Kidney (tissue), 14 donors: ENCODE results near the gene NPR2. TPM values are rescaled to one million over a fixed set of nuclear protein-coding genes. Genes with fewer than 3 reads are reported as not detected.

Experiments used
- DNase-seq, 5 donors: peaks; one replicate each; pipeline ENCODE4 v3.0.0-alpha.2; 2013 to 2020
- FAIRE-seq: peaks from 2 replicates; lab custom pipeline; 2012; peaks lifted over from hg19 to GRCh38; lab: Jason Lieb, UNC
- H3K27ac ChIP-seq, 2 donors: one replicate each; pipeline ENCODE4 v1.7.0; 2013; ENCODE audit warnings: low read depth in 2 of 2, low read length in 2 of 2, inconsistent platforms in 1 of 2
- H3K27me3 ChIP-seq: one replicate; pipeline ENCODE4 v1.7.1; 2013; ENCODE audit warnings: low read length, inconsistent platforms; ENCODE audit not compliant: control insufficient read depth, insufficient read depth
- H3K36me3 ChIP-seq, 3 donors: one replicate each; pipeline versions ENCODE4 v1.7.0 to v1.7.1; 2013; ENCODE audit warnings: low read length in 3 of 3, control low read depth in 1 of 3, inconsistent platforms in 1 of 3; ENCODE audit not compliant: insufficient read depth in 3 of 3, control insufficient read depth in 2 of 3
- H3K4me1 ChIP-seq, 3 donors: one replicate each; pipeline versions ENCODE4 v1.7.0 to v1.7.1; 2013; ENCODE audit warnings: low read length in 3 of 3, inconsistent platforms in 1 of 3, low read depth in 1 of 3; ENCODE audit not compliant: control insufficient read depth in 2 of 3, insufficient read depth in 2 of 3
- H3K4me3 ChIP-seq, 3 donors: one replicate each; pipeline versions ENCODE4 v1.7.0 to v1.8.1; 2013; ENCODE audit warnings: low read length in 3 of 3, control low read depth in 1 of 3, inconsistent platforms in 1 of 3
- H3K9ac ChIP-seq, 3 donors: one replicate each; pipeline versions ENCODE4 v1.7.0 to v1.7.1; 2013; ENCODE audit warnings: low read length in 3 of 3, control low read depth in 1 of 3, inconsistent platforms in 1 of 3
- H3K9me3 ChIP-seq, 3 donors: one replicate each; pipeline versions ENCODE4 v1.7.0 to v1.7.1; 2013; ENCODE audit warnings: low read length in 3 of 3, control low read depth in 1 of 3, inconsistent platforms in 1 of 3; ENCODE audit not compliant: control insufficient read depth in 2 of 3, insufficient read depth in 1 of 3
- intact Hi-C: fragments of 100-400 bp; cut with DNase I; formaldehyde crosslinking; loops from one replicate; pipeline ENCODE4 v1.11.1; 2022
- polyA plus RNA-seq: library from polyadenylated mRNA; stranded (reverse); fragments of 350-450 nt; fragmentation: Illumina TruSeq; extraction: RNeasy Lipid Tissue Mini Kit (QIAGEN cat#74804); gene quantifications from one replicate; pipeline ENCODE4 v1.2.3, GENCODE V29; 2014; ENCODE audit warnings: low read depth, low replicate concordance; ENCODE audit not compliant: insufficient read depth
- total RNA-seq: library from RNA; stranded (reverse); fragmentation: NEBNext Ultra II Directional; extraction: Animal tissue kit (Norgen Biotek cat#: 25700); gene quantifications from one replicate; pipeline ENCODE4 v1.2.1, GENCODE V29; 2021
- TF ChIP-seq, protein P1 (sequence below): IDR thresholded peaks from 3 replicates; pipeline ENCODE4 v1.5.1; 2012; ENCODE audit warnings: mild to moderate bottlenecking, moderate library complexity, borderline replicate concordance; ENCODE audit not compliant: insufficient read depth; ENCODE audit errors: extremely low read depth
- donor health status: control.
- donor health status: control.
- donor health status: control.
- donor health status: control.
- donor health status: control.
- donor health status: DM: yes; HTN: yes; CAD: no.
- donor health status: Normal renal cell carcinoma (clear cell type).

Gene NPR2
- total and polyA plus RNA-seq, 2 donors from 2014 or later: 11.4 to 17.0 TPM

DNA sequence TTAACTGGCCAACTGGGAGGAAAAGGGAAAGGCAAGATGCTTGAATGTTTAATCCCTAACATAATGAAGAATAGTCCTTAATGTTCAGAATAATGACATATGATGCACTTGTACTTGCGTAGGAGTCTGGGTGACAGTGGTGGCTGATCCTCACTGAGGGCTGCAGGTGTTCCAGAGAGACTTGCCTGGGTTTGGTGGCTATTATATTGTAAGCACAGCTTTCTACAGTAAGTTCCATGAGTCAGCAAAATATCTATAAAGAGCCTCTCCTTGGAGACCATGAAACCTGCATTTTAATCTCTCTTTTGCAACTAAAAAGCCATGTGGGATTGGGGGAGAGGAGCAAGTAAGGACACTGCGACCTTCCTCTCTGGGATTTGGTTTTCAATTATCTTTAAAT, 1.9 kb upstream of the NPR2 start:
- FAIRE-seq (no peak), DNase-seq (no peak)
- Histone ChIP-seq H3K9me3 (no peaks in the 10 kb centered on the region), H3K4me3 (no peak overlapping the region), H3K27me3 (no peaks in the 10 kb centered on the region), H3K27ac (no peak overlapping the region), H3K9ac (no peak overlapping the region), H3K36me3 (no peaks in the 10 kb centered on the region), H3K4me1 (peaks cover 0 to 9% (median 3%) of the 10 kb centered on the region in 3 donors)
- intact Hi-C loops: no loop called here
- TF ChIP-seq, protein P1, sequence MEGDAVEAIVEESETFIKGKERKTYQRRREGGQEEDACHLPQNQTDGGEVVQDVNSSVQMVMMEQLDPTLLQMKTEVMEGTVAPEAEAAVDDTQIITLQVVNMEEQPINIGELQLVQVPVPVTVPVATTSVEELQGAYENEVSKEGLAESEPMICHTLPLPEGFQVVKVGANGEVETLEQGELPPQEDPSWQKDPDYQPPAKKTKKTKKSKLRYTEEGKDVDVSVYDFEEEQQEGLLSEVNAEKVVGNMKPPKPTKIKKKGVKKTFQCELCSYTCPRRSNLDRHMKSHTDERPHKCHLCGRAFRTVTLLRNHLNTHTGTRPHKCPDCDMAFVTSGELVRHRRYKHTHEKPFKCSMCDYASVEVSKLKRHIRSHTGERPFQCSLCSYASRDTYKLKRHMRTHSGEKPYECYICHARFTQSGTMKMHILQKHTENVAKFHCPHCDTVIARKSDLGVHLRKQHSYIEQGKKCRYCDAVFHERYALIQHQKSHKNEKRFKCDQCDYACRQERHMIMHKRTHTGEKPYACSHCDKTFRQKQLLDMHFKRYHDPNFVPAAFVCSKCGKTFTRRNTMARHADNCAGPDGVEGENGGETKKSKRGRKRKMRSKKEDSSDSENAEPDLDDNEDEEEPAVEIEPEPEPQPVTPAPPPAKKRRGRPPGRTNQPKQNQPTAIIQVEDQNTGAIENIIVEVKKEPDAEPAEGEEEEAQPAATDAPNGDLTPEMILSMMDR: no peak

DNA sequence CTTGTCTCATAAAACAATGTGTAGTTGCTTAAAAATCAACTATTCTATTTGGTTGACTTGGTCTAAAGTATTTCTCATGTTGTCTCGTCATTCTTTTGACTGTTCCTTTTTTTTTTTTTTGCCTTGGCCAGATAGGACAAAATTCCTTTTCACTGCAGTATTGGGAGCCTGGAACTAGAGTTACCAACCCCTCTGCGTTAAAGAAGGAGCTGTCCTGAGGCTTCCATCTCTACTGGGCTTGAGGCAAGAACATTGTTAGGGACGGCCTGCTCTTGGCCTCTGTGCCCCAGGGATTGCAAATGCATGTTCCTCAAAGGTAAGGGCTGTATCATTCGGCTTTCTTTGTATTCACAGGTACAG, 1.4 kb upstream of the NPR2 start:
- FAIRE-seq (no peak), DNase-seq (no peak)
- TF ChIP-seq, protein P1: no peak
- no peaks in the 10 kb centered on the region for H3K36me3 ChIP-seq
- intact Hi-C loops: loop anchor here (5.0 kb wide), 1 partner anchor 92 kb away; no protein-coding TSS in a partner anchor
- no peak overlapping the region for H3K27ac ChIP-seq
- no peaks in the 10 kb centered on the region for H3K9me3 ChIP-seq
- H3K27me3 ChIP-seq: no peaks in the 10 kb centered on the region
- no peak overlapping the region for H3K4me3 ChIP-seq
- peaks cover 0 to 9% (median 3%) of the 10 kb centered on the region in 3 donors for H3K4me1 ChIP-seq
- H3K9ac ChIP-seq: no peak overlapping the region

- TF ChIP-seq, protein P1: peak; percentile 91
- no peak overlapping the region for H3K27ac ChIP-seq
- intact Hi-C loops: loop anchor here (5.0 kb wide), 1 partner anchor 92 kb away; no protein-coding TSS in a partner anchor
- no peaks in the 10 kb centered on the region for H3K9me3 ChIP-seq
- H3K4me3 ChIP-seq: no peak overlapping the region
- no peaks in the 10 kb centered on the region for H3K27me3 ChIP-seq
- peaks cover 0 to 9% (median 3%) of the 10 kb centered on the region in 3 donors for H3K4me1 ChIP-seq
- FAIRE-seq (peak; percentile 52), DNase-seq (peak; percentile 81 to 94 (median 86))
- peak overlapping the region in 1 of 3 donors; percentile 26 for H3K9ac ChIP-seq
- no peaks in the 10 kb centered on the region for H3K36me3 ChIP-seq
These were observed 750 bp upstream of the NPR2 start for GRCh38 chr9:35790385-35791296.
